NCI-H187 (cell line): ENCODE results near the gene VEGFA.

Experiments used
- DNase-seq, 2 experiments: peaks; one replicate each; lab custom pipeline; 2025; lab: John Stamatoyannopoulos, UW

Gene VEGFA

GRCh38 chr6:43785220-43785752 lies 15.3 kb downstream of the VEGFA start:
- no peak for DNase-seq

GRCh38 chr6:43785904-43786303 lies 15.9 kb downstream of the VEGFA start:
- no peak for DNase-seq

GRCh38 chr6:43786664-43787329 lies 16.8 kb downstream of the VEGFA start:
- no peak for DNase-seq

GRCh38 chr6:43788301-43788700 lies 18.3 kb downstream of the VEGFA start:
- no peak for DNase-seq

GRCh38 chr6:43789447-43789846 lies 19.4 kb downstream of the VEGFA start:
- no peak for DNase-seq

- no peak for DNase-seq
These were observed 20.0 kb downstream of the VEGFA start for GRCh38 chr6:43790031-43790430.

GRCh38 chr6:43791745-43792422 lies 21.9 kb downstream of the VEGFA start:
- DNase-seq: no peak

GRCh38 chr6:43793154-43793874 lies 23.3 kb downstream of the VEGFA start:
- no peak for DNase-seq

GRCh38 chr6:43793875-43794242 lies 23.8 kb downstream of the VEGFA start:
- DNase-seq: no peak

- no peak for DNase-seq
These were observed 25.4 kb downstream of the VEGFA start for GRCh38 chr6:43795421-43795820.

- DNase-seq: no peak
These were observed 26.2 kb downstream of the VEGFA start for GRCh38 chr6:43796168-43796567.

GRCh38 chr6:43796903-43797890 lies 27.2 kb downstream of the VEGFA start:
- no peak for DNase-seq

GRCh38 chr6:43797919-43798318 lies 27.9 kb downstream of the VEGFA start:
- DNase-seq: no peak

GRCh38 chr6:43798688-43799444 lies 28.9 kb downstream of the VEGFA start:
- no peak for DNase-seq

- no peak for DNase-seq
These were observed 29.7 kb downstream of the VEGFA start for GRCh38 chr6:43799551-43800297.

- no peak for DNase-seq
These were observed 30.2 kb downstream of the VEGFA start for GRCh38 chr6:43800298-43800623.

- DNase-seq: no peak
These were observed 30.9 kb downstream of the VEGFA start for GRCh38 chr6:43800746-43801494.

GRCh38 chr6:43801495-43802181 lies 31.6 kb downstream of the VEGFA start:
- no peak for DNase-seq
